GM19452 (cell line): ENCODE results near the gene CASP5.
A peak's percentile ranks its signal among the peaks of the same experiment; 100 is the strongest.

Source experiments
- ATAC-seq: cut with Tn5 transposase; IDR thresholded peaks from one replicate; pipeline ENCODE4 v1.9.1; 2021; ENCODE audit not compliant: unreplicated experiment

CASP5 gene

GRCh38 chr11:104968355-104968855 lies 54.6 kb downstream of the CASP5 start, which contains the start of gene CASP4:
TSS of gene CASP4 (minus strand) at chr11:104968574. CDS start at chr11:104968525, 49 bp downstream.
- peak; percentile 79 for ATAC-seq

GRCh38 chr11:104967534-104968354 lies 55.2 kb downstream of the CASP5 start:
- peak; percentile 16 for ATAC-seq

GRCh38 chr11:104965735-104966134 lies 57.2 kb downstream of the CASP5 start:
- no peak for ATAC-seq

GRCh38 chr11:104964247-104964646 lies 58.7 kb downstream of the CASP5 start:
- ATAC-seq: no peak

- ATAC-seq: no peak
Observed at GRCh38 chr11:104962852-104963251, 60.1 kb downstream of the CASP5 start.

- ATAC-seq: no peak
Observed at GRCh38 chr11:104957280-104957679, 65.7 kb downstream of the CASP5 start.

GRCh38 chr11:104956528-104956927 lies 66.4 kb downstream of the CASP5 start:
- no peak for ATAC-seq

GRCh38 chr11:104946907-104947306 lies 76.1 kb downstream of the CASP5 start:
- peak; percentile 93 for ATAC-seq
